GM19395 (cell line): Measurements from ENCODE around the gene MCC.

Experiments
- ATAC-seq: cut with Tn5 transposase; IDR thresholded peaks from one replicate; pipeline ENCODE4 v1.9.1; 2021; ENCODE audit warnings: mild to moderate bottlenecking, moderate library complexity; ENCODE audit not compliant: unreplicated experiment

Gene MCC

GRCh38 chr5:113064806-113065205 lies 423.4 kb downstream of the MCC start:
- no peak for ATAC-seq

- no peak for ATAC-seq
These were observed 424.3 kb downstream of the MCC start for GRCh38 chr5:113063927-113064326.

- ATAC-seq, result no peak
These were observed 425.3 kb downstream of the MCC start for GRCh38 chr5:113062869-113063508.

GRCh38 chr5:113061846-113062780 lies 426.1 kb downstream of the MCC start:
- ATAC-seq, result no peak

GRCh38 chr5:113060408-113061025 lies 427.7 kb downstream of the MCC start:
- no peak for ATAC-seq

GRCh38 chr5:113059232-113060040 lies 428.8 kb downstream of the MCC start:
- ATAC-seq, result no peak

- ATAC-seq, result no peak
These were observed 429.5 kb downstream of the MCC start for GRCh38 chr5:113058706-113059226.

- ATAC-seq, result no peak
These were observed 430.0 kb downstream of the MCC start for GRCh38 chr5:113058269-113058668.

GRCh38 chr5:113057557-113057984 lies 430.7 kb downstream of the MCC start:
- ATAC-seq, result no peak

- no peak for ATAC-seq
These were observed 431.3 kb downstream of the MCC start for GRCh38 chr5:113056988-113057387.

- ATAC-seq, result no peak
These were observed 433.4 kb downstream of the MCC start for GRCh38 chr5:113054899-113055298.

GRCh38 chr5:113053511-113053995 lies 434.7 kb downstream of the MCC start:
- no peak for ATAC-seq

- ATAC-seq, result no peak
These were observed 436.0 kb downstream of the MCC start for GRCh38 chr5:113052041-113052795.

- ATAC-seq, result no peak
These were observed 437.4 kb downstream of the MCC start for GRCh38 chr5:113050721-113051382.

- no peak for ATAC-seq
These were observed 439.3 kb downstream of the MCC start for GRCh38 chr5:113048931-113049330.

- peak; percentile 92 for ATAC-seq
These were observed 440.3 kb downstream of the MCC start for GRCh38 chr5:113047733-113048652.

- ATAC-seq, result no peak
These were observed 441.0 kb downstream of the MCC start for GRCh38 chr5:113047234-113047633.
